Measurements from ENCODE around the gene XPNPEP3.
"Not testable (repeated sequence)": the region's sequence is repeated elsewhere in the genome, so short reads cannot be mapped to it uniquely, and the experiment has no call there.

XPNPEP3 gene

DNA sequence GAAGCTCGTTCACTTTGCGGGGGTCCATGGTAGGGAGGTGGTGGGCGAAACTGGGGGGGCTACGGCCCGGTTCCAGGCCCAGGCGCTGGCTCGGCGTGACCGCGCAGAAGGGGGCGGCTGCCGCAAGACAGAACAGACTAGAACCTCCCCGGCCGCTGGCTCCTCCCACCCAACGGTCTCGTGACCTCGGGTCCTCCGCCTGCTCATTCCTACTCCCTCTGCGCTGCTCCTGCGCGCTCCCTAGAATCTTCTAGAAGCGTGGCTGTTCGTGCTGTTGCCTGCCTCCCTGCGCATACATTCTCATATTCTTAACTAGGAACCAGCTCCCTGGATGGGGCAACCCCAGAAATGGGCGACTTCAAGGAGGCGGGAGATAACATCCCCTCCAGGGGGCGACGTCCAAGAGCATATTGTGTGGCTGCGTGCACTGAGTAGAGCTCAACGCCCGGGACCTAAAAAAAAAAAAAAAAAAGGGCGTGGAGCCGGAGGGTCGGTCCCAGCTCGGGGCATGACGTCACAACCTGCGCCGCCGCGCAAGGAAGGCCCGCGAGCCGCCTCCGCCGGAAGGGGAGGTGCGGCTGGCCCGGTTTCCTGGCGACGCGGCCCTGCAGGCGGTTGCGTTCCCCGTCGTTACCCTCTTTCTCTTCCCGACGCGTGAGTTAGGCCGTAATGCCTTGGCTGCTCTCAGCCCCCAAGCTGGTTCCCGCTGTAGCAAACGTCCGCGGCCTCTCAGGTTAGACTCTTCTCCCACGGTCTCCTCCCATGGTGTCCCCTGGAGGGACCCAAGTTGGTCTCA is at the start of gene XPNPEP3, which contains the start of gene ST13:
Gene XPNPEP3, plus strand, starts transcription at position 636 of the 796 bp plus-strand sequence. Its CDS starts 34 bp downstream, at position 670.
Gene ST13, minus strand, starts transcription at position 127 of the 796 bp plus-strand sequence. Its CDS starts 99 bp downstream, at position 28.
- peak; percentile 96 for DNase-seq (ENCODE audit: low spot score)

DNA sequence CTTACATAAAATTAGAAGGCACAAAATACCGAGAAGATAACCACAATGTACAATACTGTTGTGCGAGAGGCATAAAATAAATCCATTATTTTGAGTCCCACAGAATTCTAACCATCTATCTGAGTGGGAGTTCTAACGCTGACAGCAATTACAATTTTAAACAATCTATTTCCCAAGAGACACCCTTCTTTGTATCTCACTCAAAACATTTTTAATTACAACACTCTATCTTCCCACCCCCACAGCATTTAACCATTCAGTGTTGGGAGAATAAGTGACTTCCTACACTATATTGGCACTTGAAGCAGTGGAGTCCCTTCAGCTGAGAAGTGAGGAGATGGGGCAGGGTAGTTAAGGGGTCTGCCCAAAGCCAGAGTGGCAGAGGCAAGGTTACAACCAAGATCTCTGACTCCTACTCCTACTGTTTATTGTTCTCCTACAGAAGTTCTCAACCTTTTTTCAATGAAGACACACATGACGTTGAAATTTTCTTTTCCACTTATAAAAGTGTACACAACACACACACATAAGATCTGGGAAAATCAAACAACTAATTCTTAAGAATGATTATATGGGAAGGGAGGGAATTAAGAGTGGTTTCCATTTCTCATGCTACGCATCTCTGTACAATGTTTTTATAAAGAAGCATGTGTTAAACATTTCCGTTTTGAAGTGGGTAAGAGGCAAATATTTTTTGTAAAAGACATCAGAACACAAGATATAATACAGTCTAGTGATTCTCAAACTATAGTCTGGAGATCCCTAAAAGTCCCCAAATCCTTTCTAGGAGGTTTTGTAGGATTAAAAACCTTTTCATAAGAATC is 48.7 kb upstream of the XPNPEP3 start:
- no peak for DNase-seq (ENCODE audit: low spot score)

DNA sequence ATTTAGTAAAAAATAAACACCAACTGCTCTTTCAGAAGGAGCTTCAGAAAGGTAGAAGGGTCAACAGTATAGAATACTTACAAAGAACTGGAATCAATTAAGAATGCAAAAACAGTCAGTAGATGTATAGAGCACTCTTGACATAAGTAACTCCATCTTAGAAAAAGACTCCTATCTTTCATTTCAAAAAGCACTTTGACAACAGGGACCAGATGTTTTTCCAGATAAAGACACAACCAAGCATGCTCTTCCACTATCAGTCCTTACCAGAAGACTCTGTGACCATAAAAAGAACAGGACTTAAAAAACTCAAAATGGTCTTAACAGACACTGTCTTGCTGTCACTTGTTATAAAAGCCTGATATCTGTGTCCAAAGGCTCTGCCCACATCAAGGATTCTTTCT is 43.0 kb upstream of the XPNPEP3 start:
- DNase-seq (ENCODE audit: low spot score): no peak

- DNase-seq (ENCODE audit: low spot score): no peak
Measured at GRCh38 chr22:40817737-40818136, 39.2 kb upstream of the XPNPEP3 start.

GRCh38 chr22:40818192-40818746 is 38.7 kb upstream of the XPNPEP3 start:
- no peak for DNase-seq (ENCODE audit: low spot score)

DNA sequence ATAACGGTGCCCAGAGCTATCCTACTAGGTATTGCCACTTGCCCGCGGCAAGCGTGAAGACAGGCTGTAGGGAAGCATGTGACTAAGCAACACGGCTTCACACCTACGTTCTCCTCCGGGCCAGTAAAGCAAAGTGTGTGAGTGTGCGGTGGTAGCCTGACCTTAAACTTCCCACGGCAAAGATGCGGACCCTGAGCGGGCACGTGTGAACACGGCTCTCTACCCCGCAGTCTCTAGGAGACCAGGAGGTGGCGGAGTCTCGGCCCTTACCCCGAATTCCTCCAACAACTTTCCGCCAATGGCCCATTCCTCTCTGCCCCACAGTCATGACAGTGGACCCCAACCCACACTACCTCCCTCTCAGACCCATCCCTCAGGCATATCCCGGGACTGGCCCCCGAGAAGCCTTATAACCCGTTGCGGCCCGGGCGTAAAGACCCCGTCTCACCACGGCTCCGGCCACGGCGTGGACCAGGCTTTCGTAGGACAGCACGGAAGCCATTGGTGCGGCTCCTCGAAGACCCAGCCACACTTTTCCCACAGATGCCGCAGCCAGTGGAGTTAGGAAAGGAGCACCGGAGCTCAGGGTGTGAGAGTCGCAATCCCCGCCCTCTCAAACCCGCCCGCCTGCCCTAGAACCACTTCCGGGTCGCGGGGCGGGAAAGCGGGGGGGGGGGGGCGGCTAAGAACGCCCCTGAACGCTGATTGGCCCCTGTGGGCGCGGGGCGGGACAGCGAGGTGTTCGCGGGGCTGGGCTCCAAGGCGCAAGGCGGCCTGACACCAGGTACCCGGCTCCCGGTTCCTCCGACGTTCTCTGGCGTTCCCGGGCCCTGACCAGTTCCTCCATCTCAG is 38.0 kb upstream of the XPNPEP3 start, which contains the start of gene SLC25A17:
Gene SLC25A17, minus strand, starts transcription at position 600 of the 852 bp plus-strand sequence. Its CDS starts 98 bp downstream, at position 502.
- DNase-seq (ENCODE audit: low spot score): peak; percentile 88

GRCh38 chr22:40819599-40820140 is 37.3 kb upstream of the XPNPEP3 start:
- DNase-seq (ENCODE audit: low spot score): no peak

- DNase-seq (ENCODE audit: low spot score): no peak
Measured at GRCh38 chr22:40823426-40823825, 33.5 kb upstream of the XPNPEP3 start.

DNA sequence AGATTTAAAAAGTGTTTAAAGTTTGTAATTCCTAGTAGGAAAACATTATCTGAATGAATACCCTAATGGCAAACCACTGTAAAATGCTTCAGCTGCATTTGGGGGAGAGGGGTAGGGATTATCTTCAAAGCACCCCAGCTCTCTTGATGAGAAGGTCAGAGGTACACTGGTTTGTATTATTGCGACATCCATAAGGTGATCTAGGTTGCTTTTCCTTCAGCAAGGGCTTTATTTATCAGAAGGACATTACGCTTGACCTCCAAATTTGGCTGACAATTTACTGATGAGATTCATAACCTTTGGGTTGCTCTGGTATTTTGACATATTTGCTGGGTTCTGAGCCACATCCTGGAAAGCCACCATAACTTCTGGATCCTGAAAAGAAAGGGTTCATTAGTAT is 30.7 kb upstream of the XPNPEP3 start:
- not testable (repeated sequence) for DNase-seq (ENCODE audit: low spot score)

DNA sequence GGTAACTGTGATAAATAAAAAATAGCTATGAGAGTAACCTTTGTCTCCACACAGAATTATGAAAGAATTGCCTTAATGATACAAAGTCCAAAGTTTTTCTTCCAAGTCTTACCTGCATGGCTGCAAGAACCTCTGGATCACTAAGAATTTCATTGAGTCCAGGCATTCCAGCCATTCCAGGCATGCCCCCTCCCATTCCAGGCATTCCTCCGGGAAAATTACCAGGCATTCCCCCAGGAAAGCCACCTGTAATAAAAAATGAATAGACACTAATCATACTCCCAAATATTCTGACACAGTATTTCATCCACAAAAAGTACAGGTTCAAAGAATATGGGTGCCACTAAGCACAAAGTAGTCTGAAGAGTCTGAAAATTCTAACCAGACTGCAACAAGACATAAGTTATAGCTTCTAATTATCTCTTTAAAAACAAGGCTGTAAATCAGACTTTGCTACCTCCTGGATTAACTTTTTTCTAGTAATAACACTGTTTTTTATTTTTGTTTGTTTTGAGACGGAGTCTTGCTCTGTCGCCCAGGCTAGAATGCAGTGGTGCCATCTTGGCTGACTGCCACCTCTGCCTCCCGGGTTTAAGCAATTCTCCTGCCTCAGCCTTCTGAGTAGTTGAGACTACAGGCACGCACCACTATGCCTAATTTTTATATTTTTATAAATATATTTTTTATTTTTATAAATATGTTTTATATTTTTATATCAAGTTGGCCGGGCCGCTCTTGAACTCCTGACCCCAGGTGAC is 29.8 kb upstream of the XPNPEP3 start:
- no peak for DNase-seq (ENCODE audit: low spot score)

DNA sequence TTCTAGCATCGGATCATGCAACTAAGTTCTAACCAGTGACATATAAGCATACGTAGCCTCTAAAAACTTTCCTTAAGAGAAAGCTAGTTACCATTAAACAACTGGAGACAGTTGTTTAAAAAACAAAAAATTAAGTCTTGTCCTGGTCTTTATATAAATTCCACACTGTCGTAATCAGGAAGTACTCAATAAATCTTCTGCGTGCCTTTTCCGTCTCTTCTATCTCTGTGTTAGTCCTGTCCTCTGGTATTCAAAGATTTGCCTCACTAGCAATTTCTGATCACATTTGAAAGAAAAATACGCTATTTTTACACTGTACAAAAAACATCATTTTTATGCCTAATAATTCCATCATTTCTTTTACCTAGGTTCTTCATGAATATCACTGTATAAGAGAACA is 27.8 kb upstream of the XPNPEP3 start:
- no peak for DNase-seq (ENCODE audit: low spot score)

GRCh38 chr22:40834619-40835018 is 22.3 kb upstream of the XPNPEP3 start:
- no peak for DNase-seq (ENCODE audit: low spot score)

DNA sequence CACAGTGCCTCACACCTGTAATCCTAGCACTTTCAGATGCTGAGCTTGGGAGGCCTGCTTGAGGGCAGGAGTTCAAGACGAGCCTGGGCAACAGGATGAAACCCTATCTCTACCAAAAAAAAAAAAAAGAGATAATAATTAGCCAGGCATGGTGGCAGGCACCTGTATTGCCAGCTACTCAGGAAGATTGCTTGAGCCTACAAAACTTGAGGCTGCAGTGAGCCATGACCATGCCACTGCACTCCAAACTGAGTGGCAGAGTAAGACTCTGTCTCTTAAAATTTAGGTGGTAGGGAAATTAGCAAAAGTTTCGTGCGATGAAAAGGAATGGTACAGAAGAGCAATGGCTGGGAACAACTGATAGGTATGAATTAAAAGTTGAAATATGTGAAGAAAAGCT is 18.5 kb upstream of the XPNPEP3 start:
- DNase-seq (ENCODE audit: low spot score): no peak

- DNase-seq (ENCODE audit: low spot score): no peak
Measured at GRCh38 chr22:40844951-40845350, 12.0 kb upstream of the XPNPEP3 start.

DNA sequence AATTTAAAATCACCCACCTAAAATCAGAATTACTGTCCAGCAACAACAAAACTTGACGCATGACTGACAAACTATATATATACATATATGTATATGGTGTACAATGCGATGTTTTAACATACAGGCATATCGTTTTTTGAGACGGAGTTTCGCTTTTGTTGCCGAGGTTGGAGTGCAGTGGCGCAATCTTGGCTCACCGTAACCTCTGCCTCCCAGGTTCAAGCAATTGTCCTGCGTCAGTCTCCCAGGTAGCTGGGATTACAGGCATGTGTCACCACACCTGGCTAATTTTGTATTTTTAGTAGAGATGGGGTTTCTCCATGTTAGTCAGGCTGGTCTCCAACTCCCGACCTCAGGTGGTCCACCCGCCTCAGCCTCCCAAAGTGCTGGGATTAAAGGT is 11.1 kb upstream of the XPNPEP3 start:
- DNase-seq (ENCODE audit: low spot score): not testable (repeated sequence)

DNA sequence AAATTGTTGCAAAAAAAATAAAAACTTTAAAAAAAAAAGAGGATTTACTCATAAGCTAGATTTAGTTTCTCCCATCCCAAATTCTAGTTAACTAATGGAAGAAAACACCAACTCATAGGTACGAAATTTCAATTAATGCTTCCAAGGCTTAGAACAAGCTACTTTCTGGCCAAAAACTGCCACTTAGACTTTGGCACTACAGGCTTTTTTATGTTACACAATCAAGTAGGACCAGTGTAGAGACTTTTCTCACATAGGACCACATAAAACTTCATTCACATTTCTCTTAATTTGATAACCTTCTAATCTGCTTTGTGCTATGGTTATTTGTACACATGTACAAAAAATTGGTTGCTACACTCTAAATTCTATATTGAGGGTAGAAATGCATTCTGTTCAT is 3.6 kb upstream of the XPNPEP3 start:
- no peak for DNase-seq (ENCODE audit: low spot score)

DNA sequence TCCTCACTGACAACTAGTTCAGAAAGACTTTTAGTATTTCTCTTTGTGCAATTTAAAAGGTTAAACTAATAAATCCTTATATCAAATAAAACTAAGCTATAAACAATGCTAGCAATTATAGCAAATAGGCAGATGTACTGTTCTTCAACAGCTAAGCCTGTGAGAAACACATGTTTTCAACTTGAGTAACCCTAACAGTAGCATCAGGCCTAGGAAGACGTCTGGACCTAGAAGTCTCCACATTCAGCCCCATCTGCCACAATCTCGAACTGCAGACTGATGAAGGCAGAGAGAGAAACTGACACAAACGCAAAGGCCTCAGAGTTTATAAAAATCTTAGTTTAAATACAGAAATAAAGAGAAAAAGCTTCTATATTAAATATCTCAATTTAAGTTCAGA is 3.0 kb upstream of the XPNPEP3 start:
- no peak for DNase-seq (ENCODE audit: low spot score)

GRCh38 chr22:40855071-40855978 is 1.6 kb upstream of the XPNPEP3 start:
- peak; percentile 12 for DNase-seq (ENCODE audit: low spot score)

DNA sequence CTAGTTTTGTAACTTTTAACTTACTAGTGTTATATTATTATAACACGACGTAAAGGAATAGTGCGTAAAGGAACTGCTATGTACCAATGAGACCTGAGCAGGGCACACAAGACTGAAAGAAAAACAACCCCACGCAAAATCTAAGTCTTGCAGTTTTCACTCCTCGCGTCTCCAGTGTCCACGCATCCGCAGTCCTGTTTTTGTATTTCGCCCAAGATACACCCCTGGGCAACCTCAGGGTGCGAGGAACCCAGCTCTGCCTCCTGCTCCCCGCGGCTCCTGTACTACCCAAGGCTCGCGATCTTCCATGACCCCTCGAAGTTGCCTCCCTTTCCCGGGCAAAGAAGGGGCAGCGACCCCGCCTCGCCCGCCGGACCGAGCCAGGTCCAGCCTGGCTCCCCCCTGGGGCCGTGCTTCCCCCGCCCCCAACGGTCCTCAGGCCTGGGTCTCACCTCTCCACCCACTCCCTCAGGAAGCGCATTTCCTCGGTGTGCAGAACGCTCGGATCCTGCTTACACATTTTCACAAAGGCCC is 902 bp upstream of the XPNPEP3 start:
- DNase-seq (ENCODE audit: low spot score): peak; percentile 34

Data from putamen (tissue), 1 donor.